ENCODE results near the gene C16orf46.

- TF ChIP-seq CTCF (IDR thresholded peaks at IDR 0.05; ENCODE audit: low read depth, low read length, poor library complexity, severe bottlenecking) (no peak), EZH2phosphoT487 (IDR thresholded peaks at IDR 0.05; ENCODE audit: borderline replicate concordance, low read length) (no peak)
These were observed 44.5 kb upstream of the C16orf46 start for GRCh38 chr16:81121474-81121990.

Measured in DOHH2 (cell line).